B cell (primary cell): ENCODE data around the gene STAC3. TPM values are rescaled to one million over a fixed set of nuclear protein-coding genes. Genes with fewer than 3 reads are reported as not detected.
A peak's percentile ranks its signal among the peaks of the same experiment; 100 is the strongest.

Source experiments
- ATAC-seq: fragments of 200-7000 bp; cut with Tn5 transposase; one replicate; pipeline ENCODE4 v1.10.0; 2021; ENCODE audit warnings: low read depth, mild to moderate bottlenecking, moderate number of reproducible peaks, moderate library complexity
- CTCF ChIA-PET: fragments of 350-600 bp; sonication (Branson Sonifier 250); formaldehyde crosslinking; loops from one replicate; lab custom pipeline; 2021; ENCODE audit warnings: antibody characterized with exemption, inconsistent platforms; lab: Charles Lee
- POLR2A ChIA-PET: fragments of 350-600 bp; sonication (Branson Sonifier 250); formaldehyde crosslinking; loops from one replicate; lab custom pipeline; 2021; ENCODE audit warnings: antibody characterized with exemption; lab: Charles Lee
- DNase-seq: peaks from one replicate; pipeline ENCODE4 v3.0.0; 2013
- H2AFZ ChIP-seq: 2 replicates; pipeline ENCODE4 v1.6.1; 2012; ENCODE audit warnings: mild to moderate bottlenecking, low read depth, low read length; ENCODE audit not compliant: insufficient read depth, poor library complexity, severe bottlenecking
- H3K27ac ChIP-seq, 2 donors: 1 replicate in 1 of 2; 2 replicates in 1 of 2; pipeline ENCODE4 v1.5.1; 2012 to 2013; ENCODE audit warnings: low read length in 2 of 2, mild to moderate bottlenecking in 2 of 2, moderate library complexity in 1 of 2
- H3K27me3 ChIP-seq, 4 experiments: fragments of 200-600 bp in 1 of 4; sonication (generic) in 1 of 4; replicated peaks in 1 of 4; 1 replicate in 2 of 4; 2 replicates in 2 of 4; pipeline versions ENCODE4 v1.6.1 to v1.7.0; 2013 to 2016; ENCODE audit warnings: low read length in 3 of 4, mild to moderate bottlenecking in 2 of 4, mixed read lengths in 1 of 4, moderate library complexity in 1 of 4; ENCODE audit not compliant: insufficient read depth in 4 of 4, control insufficient read depth in 3 of 4; ENCODE audit errors: control extremely low read depth in 1 of 4
- H3K36me3 ChIP-seq, 2 experiments: replicated peaks in 1 of 2; 1 replicate in 1 of 2; 2 replicates in 1 of 2; pipeline versions ENCODE4 v1.6.1 to v1.7.1; 2013; ENCODE audit warnings: low read length in 1 of 2; ENCODE audit not compliant: insufficient read depth in 2 of 2, control insufficient read depth in 1 of 2; ENCODE audit errors: control extremely low read depth in 1 of 2, extremely low read depth in 1 of 2
- H3K4me1 ChIP-seq, 2 donors: fragments of 200-600 bp in 1 of 2; sonication (generic) in 1 of 2; 1 replicate in 1 of 2; 2 replicates in 1 of 2; pipeline versions ENCODE4 v1.5.1 to v1.6.1; 2013 to 2017; ENCODE audit warnings: low read length in 2 of 2; ENCODE audit not compliant: control insufficient read depth in 2 of 2, insufficient read depth in 2 of 2
- H3K4me2 ChIP-seq: replicated peaks from 2 replicates; pipeline ENCODE3; 2012; ENCODE audit warnings: mild to moderate bottlenecking, low read depth, low read length; ENCODE audit not compliant: poor library complexity, severe bottlenecking
- H3K4me3 ChIP-seq, 5 experiments: fragments of 200-600 bp in 1 of 5; sonication (generic) in 1 of 5; 1 replicate in 3 of 5; 2 replicates in 2 of 5; pipeline versions ENCODE4 v1.5.1 to v1.7.0; 2011 to 2016; ENCODE audit warnings: low read length in 4 of 5, mild to moderate bottlenecking in 4 of 5, low read depth in 2 of 5, control low read depth in 1 of 5, moderate library complexity in 1 of 5; ENCODE audit not compliant: insufficient read depth in 1 of 5; ENCODE audit errors: control extremely low read depth in 1 of 5, extremely low read depth in 1 of 5
- H3K79me2 ChIP-seq: fragments of 200-600 bp; sonication (generic); one replicate; pipeline ENCODE4 v1.6.0; 2016; ENCODE audit warnings: low read length; ENCODE audit not compliant: control insufficient read depth, insufficient read depth
- H3K9ac ChIP-seq: fragments of 200-600 bp; sonication (generic); 2 replicates; pipeline ENCODE4 v1.6.1; 2017; ENCODE audit warnings: mild to moderate bottlenecking, low read length, moderate library complexity
- H3K9me3 ChIP-seq, 3 donors: one replicate each; pipeline versions ENCODE4 v1.6.1 to v1.7.1; 2013; ENCODE audit warnings: low read length in 2 of 3; ENCODE audit not compliant: control insufficient read depth in 2 of 3, insufficient read depth in 1 of 3; ENCODE audit errors: control extremely low read depth in 1 of 3
- H4K20me1 ChIP-seq: 2 replicates; pipeline ENCODE4 v1.6.0; 2012; ENCODE audit warnings: mild to moderate bottlenecking, low read length; ENCODE audit not compliant: insufficient read depth, control insufficient read depth, poor library complexity, severe bottlenecking
- H3K27ac Mint-ChIP-seq: one replicate; pipeline ENCODE4 v1.8.0; 2021; ENCODE audit warnings: mixed read lengths
- H3K27me3 Mint-ChIP-seq: one replicate; pipeline ENCODE4 v1.8.0; 2021; ENCODE audit warnings: mixed read lengths
- H3K4me1 Mint-ChIP-seq: one replicate; pipeline ENCODE4 v1.8.0; 2021; ENCODE audit warnings: mixed read lengths
- H3K4me3 Mint-ChIP-seq: one replicate; pipeline ENCODE4 v1.8.0; 2021; ENCODE audit warnings: mixed read lengths
- H3K9me3 Mint-ChIP-seq: one replicate; pipeline ENCODE4 v1.8.0; 2022; ENCODE audit warnings: mixed read lengths; ENCODE audit not compliant: insufficient read depth
- CTCF ChIP-seq: fragments of 200-600 bp; IDR thresholded peaks from one replicate; pipeline ENCODE4 v1.8.0; 2022; ENCODE audit warnings: antibody characterized with exemption, mild to moderate bottlenecking
- EZH2 ChIP-seq: IDR thresholded peaks from 2 replicates; pipeline ENCODE4 v1.6.1; 2012; ENCODE audit warnings: borderline replicate concordance, low read depth, mild to moderate bottlenecking, moderate library complexity, low read length; ENCODE audit not compliant: insufficient read depth, poor library complexity, severe bottlenecking
- WGBS: methylation state at CpG from one replicate; pipeline ENCODE4 v1.1.5; 2013; ENCODE audit warnings: missing lambda C conversion rate; ENCODE audit not compliant: insufficient coverage; 5-methylcytosine and 5-hydroxymethylcytosine counted together
- intact Hi-C: fragments of 100-400 bp; cut with micrococcal nuclease; formaldehyde crosslinking; loops from one replicate; pipeline ENCODE4 v1.10.0; 2022
- polyA plus RNA-seq: library from polyadenylated mRNA; depleted of rRNA; stranded (reverse); fragments of >200 nt; gene quantifications from 2 replicates; pipeline ENCODE4 v1.2.3, GENCODE V29; 2012
- total RNA-seq, 2 donors: library from RNA; stranded (reverse); fragments of 120-200 nt in 1 of 2; gene quantifications; 1 replicate in 1 of 2; 2 replicates in 1 of 2; pipeline versions ENCODE4 v1.2.3 to v1.2.4, GENCODE V29; 2013 to 2022

Gene STAC3
- total and polyA plus RNA-seq, 2 donors (not counting 1 experiment from before 2014, with no cell fraction given), result 4.5 to 6.2 TPM

GRCh38 chr12:57270966-57271470 is 20.0 kb upstream of the STAC3 start:
- H3K36me3 ChIP-seq, result peaks cover 6 to 69% of the 10 kb centered on the region in 2 experiments
- ATAC-seq (no peak), DNase-seq (no peak)
- H3K9ac ChIP-seq, result no peak overlapping the region
- no peak overlapping the region for H2AFZ ChIP-seq
- no peak for TF ChIP-seq EZH2
- no peak for TF ChIP-seq CTCF
- no peaks in the 10 kb centered on the region for H3K27me3 Mint-ChIP-seq
- no peaks in the 10 kb centered on the region for H3K4me1 ChIP-seq
- H3K4me3 Mint-ChIP-seq, result no peak overlapping the region
- H3K4me3 ChIP-seq, result no peak overlapping the region
- H3K4me1 Mint-ChIP-seq, result no peaks in the 10 kb centered on the region
- H3K27ac ChIP-seq, result no peak overlapping the region
- no peaks in the 10 kb centered on the region for H4K20me1 ChIP-seq
- intact Hi-C loops, result no loop called here
- no peaks in the 10 kb centered on the region for H3K9me3 Mint-ChIP-seq
- no peaks in the 10 kb centered on the region for H3K79me2 ChIP-seq
- ChIA-PET CTCF (interaction anchor here (1.0 to 1.3 kb wide), 3 partner anchors 57 to 188 kb away, joined by 3 to 5 read pairs (median 4); partner anchors contain the start of gene GLI1), POLR2A (no interaction called here)
- H3K4me2 ChIP-seq, result no peak overlapping the region
- no peak overlapping the region for H3K27ac Mint-ChIP-seq
- WGBS, result no CpG with 5 or more reads among the region's 1 CpG
- no peaks in the 10 kb centered on the region for H3K27me3 ChIP-seq
- H3K9me3 ChIP-seq, result no peaks in the 10 kb centered on the region

GRCh38 chr12:57268264-57268663 is 17.3 kb upstream of the STAC3 start:
- CTCF ChIA-PET, result interaction anchor here (4.2 kb wide), 1 partner anchor 190 kb away, joined by 29 read pairs; the partner anchor contains the start of gene GLI1
- ATAC-seq (no peak), DNase-seq (no peak)
- intact Hi-C loops, result no loop called here
- TF ChIP-seq CTCF (no peak), EZH2 (no peak)
- Mint-ChIP-seq H3K4me1 (peaks cover 6% of the 10 kb centered on the region), H3K27ac (peak overlapping the region; percentile 59), H3K27me3 (no peaks in the 10 kb centered on the region), H3K4me3 (no peak overlapping the region), H3K9me3 (no peaks in the 10 kb centered on the region)
- POLR2A ChIA-PET, result interaction anchor here (0.5 kb wide), 1 partner anchor 13 kb away, joined by 5 read pairs; no protein-coding TSS in a partner anchor
- Histone ChIP-seq H3K9ac (no peak overlapping the region), H3K9me3 (no peaks in the 10 kb centered on the region), H3K4me1 (peaks cover 0 to 6% of the 10 kb centered on the region in 2 donors), H3K27me3 (no peaks in the 10 kb centered on the region), H3K4me3 (no peak overlapping the region), H2AFZ (no peak overlapping the region), H4K20me1 (no peaks in the 10 kb centered on the region), H3K79me2 (no peaks in the 10 kb centered on the region), H3K4me2 (no peak overlapping the region), H3K36me3 (peaks cover 11 to 61% of the 10 kb centered on the region in 2 experiments), H3K27ac (no peak overlapping the region)
- 83% methylated on average over 6 of the region's 7 CpGs for WGBS
